ENCODE results near the gene PAQR7. TPM values are rescaled to one million over a fixed set of nuclear protein-coding genes. Genes with fewer than 3 reads are reported as not detected.

PAQR7 gene
- polyA plus RNA-seq, 4 donors: 26.7 to 35.1 (median 31.0) TPM

DNA sequence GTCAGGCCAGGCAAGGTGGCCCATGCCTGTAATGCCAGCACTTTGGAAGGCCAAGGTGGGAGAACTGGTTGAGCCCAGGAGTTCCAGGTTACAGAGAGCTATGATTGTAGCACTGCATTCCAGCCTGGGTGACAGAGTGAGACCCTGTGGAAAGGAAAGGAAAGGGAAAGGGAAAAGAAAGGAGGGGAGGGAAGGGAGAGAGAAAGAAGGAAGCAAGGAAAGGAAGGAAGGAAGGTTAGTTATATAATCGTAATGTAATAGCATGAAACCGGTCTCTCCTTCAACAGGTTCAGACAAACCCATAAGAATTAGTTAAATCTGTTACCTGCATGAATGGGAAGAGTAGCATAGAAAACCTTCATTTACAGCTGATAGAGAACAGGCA lies 1.2 kb upstream of the PAQR7 start:
- DNase-seq (ENCODE audit: low read depth in 4 of 4, low spot score in 2 of 4): no peak

GRCh38 chr1:25875856-25876692 lies 566 bp upstream of the PAQR7 start:
- no peak for DNase-seq (ENCODE audit: low read depth in 4 of 4, low spot score in 2 of 4)

GRCh38 chr1:25874635-25875153 lies 814 bp downstream of the PAQR7 start:
- no peak for DNase-seq (ENCODE audit: low read depth in 4 of 4, low spot score in 2 of 4)

DNA sequence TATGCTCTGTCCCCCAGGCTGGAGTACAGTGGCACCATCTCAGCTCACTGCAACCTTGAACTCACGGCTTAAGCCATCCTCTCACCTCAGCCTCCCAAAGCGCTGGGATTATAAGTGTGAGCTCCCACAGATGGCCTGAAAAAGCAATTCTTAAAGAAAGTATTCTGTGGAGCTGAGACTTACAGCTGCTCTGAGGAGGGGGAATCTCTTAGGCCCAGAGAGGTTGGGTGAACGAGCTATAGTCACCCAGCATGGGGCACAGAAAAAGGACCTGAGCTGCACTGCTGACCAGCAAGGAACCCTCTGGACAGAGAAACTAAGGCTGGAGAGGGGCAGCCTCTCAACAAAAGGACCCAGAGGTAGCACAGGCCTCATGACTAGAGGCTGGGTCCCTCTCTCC lies 1.3 kb downstream of the PAQR7 start:
- no peak for DNase-seq (ENCODE audit: low read depth in 4 of 4, low spot score in 2 of 4)

GRCh38 chr1:25873120-25873519 lies 2.4 kb downstream of the PAQR7 start:
- DNase-seq (ENCODE audit: low read depth in 4 of 4, low spot score in 2 of 4): no peak

- no peak for DNase-seq (ENCODE audit: low read depth in 4 of 4, low spot score in 2 of 4)
Measured at GRCh38 chr1:25872713-25873112, 2.8 kb downstream of the PAQR7 start.

DNA sequence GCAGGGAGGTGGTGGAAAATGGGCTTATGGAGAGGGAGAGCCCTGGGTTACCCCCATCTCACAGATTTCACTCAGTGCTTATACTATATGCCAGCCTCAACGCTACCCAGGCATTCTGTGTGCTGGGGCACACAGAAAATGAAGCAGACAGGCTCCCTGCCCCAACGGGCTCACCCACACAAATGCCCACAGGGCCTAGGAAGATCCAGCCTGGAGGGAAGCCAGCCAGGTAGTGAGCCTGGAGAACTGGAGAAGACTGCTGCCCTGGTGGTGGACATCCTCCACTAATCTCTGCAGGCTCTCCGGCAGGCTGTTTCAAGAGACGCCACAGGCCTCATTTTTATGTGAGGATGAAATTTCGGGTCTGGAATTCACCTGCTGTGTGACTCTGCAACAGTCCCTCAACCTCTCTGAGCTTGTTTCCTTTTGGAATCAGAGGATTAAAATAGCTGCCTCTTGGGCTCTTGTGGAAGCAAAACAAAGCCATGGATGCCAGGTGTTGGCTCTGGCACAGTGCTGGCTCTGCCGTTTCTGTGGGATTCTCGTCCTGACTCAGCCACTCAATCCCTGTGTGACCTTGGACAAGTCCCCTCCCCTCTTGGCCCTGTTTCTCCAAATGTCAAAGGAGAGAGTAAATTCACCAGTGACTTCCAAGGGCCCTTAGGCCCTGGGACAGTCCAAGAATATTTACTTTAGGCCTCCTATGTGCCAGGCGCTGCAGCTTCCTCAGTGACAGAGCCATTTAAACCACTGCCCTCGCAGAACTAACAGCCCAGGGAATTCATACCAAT lies 3.6 kb downstream of the PAQR7 start:
- no peak for DNase-seq (ENCODE audit: low read depth in 4 of 4, low spot score in 2 of 4)

GRCh38 chr1:25871086-25871703 lies 4.3 kb downstream of the PAQR7 start:
- no peak for DNase-seq (ENCODE audit: low read depth in 4 of 4, low spot score in 2 of 4)

GRCh38 chr1:25870614-25871013 lies 4.9 kb downstream of the PAQR7 start:
- DNase-seq (ENCODE audit: low read depth in 4 of 4, low spot score in 2 of 4): no peak

- DNase-seq (ENCODE audit: low read depth in 4 of 4, low spot score in 2 of 4): no peak
Measured at GRCh38 chr1:25869909-25870606, 5.5 kb downstream of the PAQR7 start.

- DNase-seq (ENCODE audit: low read depth in 4 of 4, low spot score in 2 of 4): peak in 1 of 4 donors; percentile 62
Measured at GRCh38 chr1:25867210-25867991, 8.1 kb downstream of the PAQR7 start.

DNA sequence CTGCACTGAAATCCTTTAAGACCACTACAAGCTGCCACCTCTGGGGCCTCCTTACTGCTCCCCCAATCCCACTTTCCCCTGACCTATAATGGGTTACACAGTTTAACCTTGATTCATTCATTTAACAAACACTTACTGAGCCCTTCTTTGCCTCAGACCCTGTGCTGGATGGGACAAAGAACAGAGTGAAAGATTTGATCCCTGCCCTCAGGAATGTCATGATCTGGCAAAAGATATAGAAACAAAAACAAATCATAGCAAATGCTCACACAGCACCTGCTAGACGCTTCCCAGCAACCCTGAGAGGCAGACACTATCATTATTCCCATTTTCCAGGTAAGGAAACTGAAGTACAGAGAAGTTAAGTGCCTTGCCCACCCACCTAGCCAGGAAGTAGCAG lies 9.2 kb downstream of the PAQR7 start:
- no peak for DNase-seq (ENCODE audit: low read depth in 4 of 4, low spot score in 2 of 4)

- no peak for DNase-seq (ENCODE audit: low read depth in 4 of 4, low spot score in 2 of 4)
Measured at GRCh38 chr1:25864434-25864833, 11.1 kb downstream of the PAQR7 start.

DNA sequence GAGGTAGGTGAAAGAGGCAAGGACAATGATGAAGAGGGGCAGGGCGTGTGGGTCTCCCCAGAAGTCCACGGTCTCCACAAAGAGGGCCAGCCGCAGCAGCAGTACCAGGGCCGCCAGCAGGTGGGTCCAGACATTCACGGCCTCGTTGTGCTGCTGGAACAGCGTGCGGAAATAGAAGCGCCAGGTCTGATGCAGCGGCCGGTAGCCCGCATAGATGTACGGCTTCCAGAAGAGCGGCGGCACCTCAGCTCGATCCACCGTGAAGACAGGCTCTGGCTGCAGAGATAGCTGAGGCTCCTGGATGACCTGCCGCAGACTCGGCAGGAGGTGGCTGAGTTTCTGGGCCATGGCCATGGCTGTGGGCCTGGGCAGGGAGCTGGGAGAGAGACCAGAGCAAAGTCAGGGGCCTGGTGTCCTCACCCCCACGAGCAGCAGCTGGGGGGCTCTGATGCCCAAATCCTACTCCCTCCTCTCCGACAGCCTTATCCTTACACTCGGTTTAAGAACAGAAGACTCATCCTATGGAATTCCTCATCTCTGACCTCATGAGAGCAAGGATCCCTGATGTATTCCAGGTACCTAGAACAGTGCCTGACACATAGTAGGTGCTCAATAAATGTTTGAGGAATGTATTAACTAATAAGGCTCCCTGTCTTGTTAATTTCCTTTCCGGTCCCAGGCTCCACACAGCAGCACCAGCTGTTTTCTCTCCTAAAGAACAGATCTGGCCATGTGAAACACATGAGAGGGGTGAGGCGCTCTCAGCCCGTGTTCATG lies 11.8 kb downstream of the PAQR7 start:
- no peak for DNase-seq (ENCODE audit: low read depth in 4 of 4, low spot score in 2 of 4)

DNA sequence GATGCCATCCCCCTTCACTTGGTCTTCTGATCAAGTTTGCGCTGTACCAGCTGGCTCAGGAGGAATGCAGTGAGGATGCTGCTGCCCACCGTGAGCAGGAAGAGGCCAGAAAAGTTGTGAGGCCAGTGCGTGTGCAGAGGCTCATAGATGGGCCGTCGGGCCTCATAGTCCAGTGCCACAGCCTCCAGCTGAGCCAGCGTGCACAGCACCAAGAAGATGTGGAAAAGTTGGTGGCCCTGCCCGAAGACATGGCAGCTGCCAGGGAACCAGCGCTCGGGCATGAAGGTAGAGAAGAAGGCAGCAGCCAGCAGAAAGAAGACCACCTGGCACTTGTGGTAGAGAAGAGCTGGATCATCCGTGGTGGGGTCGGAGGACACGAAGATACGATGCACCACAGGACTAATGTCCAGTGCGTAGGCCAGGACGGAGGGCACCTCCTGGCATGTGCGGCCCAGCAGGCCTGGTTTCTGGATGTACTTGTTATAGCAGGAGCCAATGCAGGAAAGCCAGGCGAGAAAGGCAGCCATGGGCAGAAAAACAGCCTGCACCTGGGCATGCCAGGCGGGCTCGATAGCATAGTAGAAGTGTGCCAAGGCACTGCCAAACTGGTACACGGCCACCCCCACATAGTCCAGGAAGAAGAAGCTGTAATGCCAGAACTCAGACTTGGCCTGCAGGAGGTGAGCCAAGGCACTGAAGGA lies 12.6 kb downstream of the PAQR7 start:
- no peak for DNase-seq (ENCODE audit: low read depth in 4 of 4, low spot score in 2 of 4)

GRCh38 chr1:25861316-25862286 lies 13.9 kb downstream of the PAQR7 start:
- no peak for DNase-seq (ENCODE audit: low read depth in 4 of 4, low spot score in 2 of 4)

Data from left renal cortex interstitium (tissue), 4 donors.